Stimulated activated naive CD8-positive, alpha-beta T cell treated with anti-CD3 and anti-CD28 coated beads, Interleukin-15, Interleukin-2, amounts not matched to agents 100 ng/mL and 50 ng/mL, for 24 hours (primary cell): ENCODE results near the gene NCAPG2.
A peak's percentile ranks its signal among the peaks of the same experiment; 100 is the strongest.
"Not testable (repeated sequence)": the region's sequence is repeated elsewhere in the genome, so short reads cannot be mapped to it uniquely, and the experiment has no call there.

Source experiments
- H3K27ac Mint-ChIP-seq: one replicate; pipeline ENCODE4 v1.8.0; 2021; ENCODE audit warnings: mild to moderate bottlenecking, mixed read lengths
- H3K27me3 Mint-ChIP-seq: one replicate; pipeline ENCODE4 v1.8.0; 2021; ENCODE audit warnings: mixed read lengths
- H3K36me3 Mint-ChIP-seq: one replicate; pipeline ENCODE4 v1.8.0; 2021; ENCODE audit warnings: low read depth, mixed read lengths
- H3K4me1 Mint-ChIP-seq: one replicate; pipeline ENCODE4 v1.8.0; 2021; ENCODE audit warnings: low read depth, mixed read lengths
- H3K4me3 Mint-ChIP-seq: one replicate; pipeline ENCODE4 v1.8.0; 2021; ENCODE audit warnings: mild to moderate bottlenecking, mixed read lengths
- H3K9me3 Mint-ChIP-seq: one replicate; pipeline ENCODE4 v1.8.0; 2021; ENCODE audit warnings: mixed read lengths

The NCAPG2 gene

DNA sequence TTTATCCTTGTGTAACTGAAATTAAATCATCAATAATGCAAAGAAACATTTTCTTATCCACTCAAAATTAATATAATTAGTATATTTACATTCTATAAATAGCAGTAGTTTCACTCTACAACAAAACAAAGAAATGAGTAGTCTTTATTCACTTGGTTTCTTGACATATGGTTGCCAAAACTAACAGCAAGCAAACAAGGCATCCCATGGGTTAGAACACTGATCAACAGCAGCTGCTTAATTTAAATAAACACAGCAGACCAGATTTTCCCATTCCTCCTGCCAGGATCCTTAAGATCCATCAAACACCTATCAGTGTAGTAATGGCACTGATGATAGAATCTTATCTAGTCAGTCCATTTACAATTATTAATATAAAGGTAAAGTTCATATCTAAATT, 22.1 kb downstream of the NCAPG2 start:
- H3K36me3 Mint-ChIP-seq = peaks cover 74% of the 10 kb centered on the region
- no peak overlapping the region for H3K4me3 Mint-ChIP-seq
- no peak overlapping the region for H3K27ac Mint-ChIP-seq
- peaks cover 8% of the 10 kb centered on the region for H3K4me1 Mint-ChIP-seq
- no peaks in the 10 kb centered on the region for H3K27me3 Mint-ChIP-seq
- H3K9me3 Mint-ChIP-seq = no peaks in the 10 kb centered on the region

DNA sequence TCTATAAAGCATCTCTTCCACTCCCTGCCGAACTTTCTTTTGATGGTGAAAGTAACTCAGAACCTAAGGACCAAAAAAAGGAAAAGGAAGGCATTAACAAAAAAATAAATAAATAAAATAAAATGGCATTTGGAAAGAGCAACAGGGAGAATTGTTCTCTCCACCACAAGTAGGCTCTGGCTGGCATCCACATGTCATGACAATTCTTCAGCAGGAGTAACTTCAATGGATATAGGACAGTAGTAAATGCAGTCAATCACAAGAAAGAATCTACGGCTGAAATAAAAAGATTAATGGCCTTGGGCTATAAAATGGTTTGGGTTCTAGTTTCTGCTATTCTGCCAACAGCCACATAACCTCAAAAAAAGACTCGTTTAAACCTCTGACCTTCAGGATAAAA, 23.9 kb downstream of the NCAPG2 start:
- no peak overlapping the region for H3K4me3 Mint-ChIP-seq
- H3K27me3 Mint-ChIP-seq = no peaks in the 10 kb centered on the region
- H3K9me3 Mint-ChIP-seq = no peaks in the 10 kb centered on the region
- peaks cover 13% of the 10 kb centered on the region for H3K4me1 Mint-ChIP-seq
- H3K27ac Mint-ChIP-seq = no peak overlapping the region
- H3K36me3 Mint-ChIP-seq = peaks cover 75% of the 10 kb centered on the region

DNA sequence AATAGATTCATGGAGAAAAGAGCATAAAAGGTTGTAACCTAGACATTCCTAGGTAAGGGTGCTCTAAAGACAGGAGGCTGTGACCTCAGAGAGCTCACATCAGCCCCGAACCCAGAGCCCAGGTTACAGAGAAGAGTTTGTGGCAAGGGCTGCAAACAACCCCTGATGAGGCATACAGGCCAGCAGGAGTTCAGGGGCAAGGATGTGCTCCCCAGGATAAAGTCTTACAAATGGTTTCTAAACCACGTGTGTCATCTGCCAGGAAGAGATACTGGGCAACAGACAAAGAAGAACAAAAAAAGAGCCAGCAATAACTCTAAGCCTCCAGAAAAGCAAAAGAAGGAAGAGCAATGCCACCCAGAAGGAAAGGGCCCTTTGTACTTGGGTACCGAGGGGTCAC, 27.7 kb downstream of the NCAPG2 start:
- H3K4me1 Mint-ChIP-seq = peaks cover 13% of the 10 kb centered on the region
- no peaks in the 10 kb centered on the region for H3K9me3 Mint-ChIP-seq
- no peak overlapping the region for H3K4me3 Mint-ChIP-seq
- H3K36me3 Mint-ChIP-seq = peaks cover 80% of the 10 kb centered on the region
- H3K27me3 Mint-ChIP-seq = no peaks in the 10 kb centered on the region
- H3K27ac Mint-ChIP-seq = no peak overlapping the region

DNA sequence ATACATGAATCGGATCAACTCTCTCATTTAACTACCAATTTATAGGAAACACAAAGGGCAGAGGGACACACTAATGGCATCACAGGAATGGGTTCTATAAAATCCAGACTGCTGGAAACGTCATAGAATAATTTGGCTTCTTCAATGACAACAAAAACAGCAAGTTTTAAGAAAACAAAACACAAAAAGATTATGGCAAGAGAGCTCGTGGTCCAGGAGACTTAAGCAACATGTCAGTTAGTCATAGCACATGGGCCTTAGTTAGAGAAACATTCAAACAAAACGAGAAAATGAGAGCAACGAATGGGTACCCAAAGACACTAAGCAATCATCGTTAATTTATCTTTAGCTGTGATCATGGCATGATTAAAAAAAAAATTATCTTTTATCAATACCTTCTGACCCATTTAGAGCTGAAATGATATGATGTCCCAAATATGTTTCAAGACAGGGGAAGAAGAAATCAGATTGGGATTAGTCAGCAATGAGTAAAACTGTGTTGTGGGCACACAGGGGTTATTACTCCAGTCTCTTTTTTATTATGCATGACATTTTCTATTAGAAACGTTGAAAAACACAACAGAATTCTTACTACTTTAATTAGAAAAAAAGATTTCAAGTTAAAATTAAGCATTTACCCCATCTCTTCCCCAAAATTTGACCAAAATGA, 28.3 kb downstream of the NCAPG2 start:
- no peak overlapping the region for H3K27ac Mint-ChIP-seq
- H3K4me1 Mint-ChIP-seq = peaks cover 12% of the 10 kb centered on the region
- H3K4me3 Mint-ChIP-seq = no peak overlapping the region
- H3K27me3 Mint-ChIP-seq = no peaks in the 10 kb centered on the region
- H3K9me3 Mint-ChIP-seq = no peaks in the 10 kb centered on the region
- H3K36me3 Mint-ChIP-seq = peaks cover 83% of the 10 kb centered on the region

DNA sequence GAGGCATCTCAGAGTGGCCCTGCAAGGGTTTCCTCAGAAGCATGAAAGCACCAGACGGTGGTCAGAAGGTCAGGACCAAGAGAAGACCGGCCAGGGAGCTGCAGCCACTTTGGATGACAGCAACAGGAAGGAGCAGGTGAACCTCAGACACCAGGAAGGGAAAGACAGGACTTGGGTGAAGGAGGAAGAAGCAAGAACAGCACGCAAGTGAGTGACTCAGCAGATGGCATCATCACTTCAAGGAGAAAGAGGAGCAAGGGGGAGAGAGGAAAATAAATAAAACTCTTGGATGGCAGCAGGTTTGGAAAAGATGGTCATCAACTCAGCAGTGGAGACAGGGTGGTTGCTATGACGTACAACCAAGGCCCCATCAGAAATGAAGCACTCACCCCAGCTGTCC, 31.6 kb downstream of the NCAPG2 start:
- Mint-ChIP-seq H3K36me3 (peaks cover 73% of the 10 kb centered on the region), H3K4me1 (peaks cover 5% of the 10 kb centered on the region), H3K27ac (peak overlapping the region; percentile 2), H3K4me3 (no peak overlapping the region), H3K27me3 (no peaks in the 10 kb centered on the region), H3K9me3 (no peaks in the 10 kb centered on the region)

DNA sequence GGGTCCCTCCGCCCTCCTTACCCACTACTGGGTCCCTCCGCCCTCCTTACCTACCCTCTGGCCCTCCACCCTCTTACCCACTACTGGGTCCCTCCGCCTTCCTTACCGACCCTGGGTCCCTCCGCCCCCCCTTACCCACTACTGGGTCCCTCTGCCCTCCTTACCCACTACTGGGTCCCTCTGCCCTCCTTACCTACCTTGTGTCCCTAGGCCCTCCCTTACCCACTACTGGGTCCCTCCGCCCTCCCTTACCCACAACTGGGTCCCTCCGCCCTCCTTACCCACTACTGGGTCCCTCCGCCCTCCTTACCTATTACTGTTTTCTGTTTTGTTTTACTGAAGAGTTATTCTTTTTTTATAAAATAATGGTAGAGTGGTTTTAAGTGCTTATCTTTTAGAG, 36.5 kb downstream of the NCAPG2 start:
- H3K27me3 Mint-ChIP-seq, H3K27ac Mint-ChIP-seq, H3K9me3 Mint-ChIP-seq, H3K4me1 Mint-ChIP-seq, H3K4me3 Mint-ChIP-seq: not testable (repeated sequence)
- H3K36me3 Mint-ChIP-seq = peaks cover 55% of the 10 kb centered on the region

DNA sequence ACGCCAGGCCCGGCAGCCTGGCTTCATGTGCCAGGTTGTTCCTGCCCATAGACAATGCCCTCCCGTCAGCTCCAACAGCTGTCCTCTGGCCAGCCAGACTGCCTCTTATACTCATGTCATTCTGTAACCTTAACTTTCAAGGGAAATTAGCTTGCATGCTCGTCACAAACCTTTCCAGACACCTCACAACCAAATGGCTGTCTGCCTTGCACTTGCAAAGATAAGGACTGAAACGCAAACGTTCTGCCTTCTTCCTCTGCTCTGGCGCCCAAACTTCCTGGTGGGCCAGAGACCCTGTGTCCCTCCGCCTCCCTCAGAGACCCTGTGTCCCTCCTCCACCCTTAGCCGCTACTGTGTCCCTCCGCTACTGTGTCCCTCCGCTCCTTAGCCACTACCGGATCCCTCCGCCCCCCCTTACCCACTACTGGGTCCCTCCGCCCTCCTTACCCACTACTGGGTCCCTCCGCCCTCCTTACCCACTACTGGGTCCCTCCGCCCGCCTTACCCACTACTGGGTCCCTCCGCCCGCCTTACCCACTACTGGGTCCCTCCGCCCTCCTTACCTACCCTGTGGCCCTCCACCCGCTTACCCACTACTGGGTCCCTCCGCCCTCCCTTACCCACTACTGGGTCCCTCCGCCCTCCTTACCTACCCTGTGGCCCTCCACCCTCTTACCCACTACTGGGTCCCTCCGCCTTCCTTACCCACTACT, 37.5 kb downstream of the NCAPG2 start:
- H3K36me3 Mint-ChIP-seq = peaks cover 57% of the 10 kb centered on the region
- H3K4me3 Mint-ChIP-seq, H3K9me3 Mint-ChIP-seq: not testable (repeated sequence)

DNA sequence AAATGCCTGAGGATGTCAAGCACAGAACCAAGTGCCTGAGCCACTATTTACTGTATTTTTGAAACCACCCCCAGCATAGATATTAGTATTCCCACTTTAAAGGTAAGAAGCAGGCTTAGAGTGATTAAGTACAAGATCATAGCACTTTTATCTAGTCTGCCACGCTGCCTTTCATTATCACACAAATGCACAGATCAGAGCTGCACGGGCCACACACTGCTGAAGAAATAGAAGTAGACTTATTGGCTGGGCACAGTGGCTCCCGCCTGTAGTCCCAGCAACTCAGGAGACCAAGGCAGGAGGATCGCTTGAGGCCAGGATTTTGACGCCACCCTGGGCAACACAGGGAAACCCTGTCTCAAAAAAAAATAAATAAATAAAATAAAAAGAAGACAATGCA, 38.2 kb downstream of the NCAPG2 start:
- no peaks in the 10 kb centered on the region for H3K4me1 Mint-ChIP-seq
- no peaks in the 10 kb centered on the region for H3K9me3 Mint-ChIP-seq
- no peak overlapping the region for H3K4me3 Mint-ChIP-seq
- no peaks in the 10 kb centered on the region for H3K27me3 Mint-ChIP-seq
- H3K27ac Mint-ChIP-seq = no peak overlapping the region
- peaks cover 59% of the 10 kb centered on the region for H3K36me3 Mint-ChIP-seq

More for the DNA sequence above, 37.5 kb downstream of the NCAPG2 start:
- H3K27me3 Mint-ChIP-seq, H3K4me1 Mint-ChIP-seq, H3K27ac Mint-ChIP-seq: not testable (repeated sequence)

DNA sequence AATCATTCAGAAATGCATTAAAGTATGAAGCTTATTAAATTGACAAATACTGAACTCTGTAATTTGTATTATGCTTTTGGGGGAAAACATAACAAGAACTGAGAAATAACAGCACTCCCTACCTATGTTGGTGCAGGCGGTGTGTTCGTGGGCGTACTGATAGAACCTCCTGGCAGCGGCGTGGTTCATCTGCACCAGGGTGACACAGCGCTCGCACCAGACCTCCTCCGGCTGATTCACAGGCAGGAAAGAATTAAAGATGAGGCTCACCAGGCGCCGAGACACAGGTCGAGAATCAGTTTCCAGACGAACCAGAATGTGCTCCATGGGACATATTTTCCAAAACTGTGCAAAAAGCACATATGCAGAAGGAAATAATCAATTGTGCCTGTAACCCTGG, 40.2 kb downstream of the NCAPG2 start:
- H3K27me3 Mint-ChIP-seq = no peaks in the 10 kb centered on the region
- H3K4me3 Mint-ChIP-seq = no peak overlapping the region
- no peak overlapping the region for H3K27ac Mint-ChIP-seq
- no peaks in the 10 kb centered on the region for H3K9me3 Mint-ChIP-seq
- H3K4me1 Mint-ChIP-seq = no peaks in the 10 kb centered on the region
- peaks cover 52% of the 10 kb centered on the region for H3K36me3 Mint-ChIP-seq

DNA sequence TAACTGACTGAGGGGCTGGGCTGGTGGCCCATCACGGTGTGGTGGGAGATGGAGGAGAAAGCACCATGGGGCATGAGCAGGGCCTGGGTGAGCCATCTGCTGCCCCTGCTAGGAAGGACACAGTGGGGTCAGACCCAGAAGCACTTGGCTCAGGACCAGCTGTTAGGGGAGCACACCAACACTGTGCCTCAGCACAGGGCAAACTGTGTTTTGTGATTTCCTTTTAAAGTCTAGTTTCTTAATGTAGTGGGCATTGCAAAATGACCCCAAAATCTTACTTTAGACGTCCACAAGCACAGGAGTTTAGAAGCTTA, 41.2 kb downstream of the NCAPG2 start:
- peaks cover 55% of the 10 kb centered on the region for H3K36me3 Mint-ChIP-seq
- no peak overlapping the region for H3K27ac Mint-ChIP-seq
- H3K4me1 Mint-ChIP-seq = no peaks in the 10 kb centered on the region
- H3K27me3 Mint-ChIP-seq = no peaks in the 10 kb centered on the region
- H3K9me3 Mint-ChIP-seq = no peaks in the 10 kb centered on the region
- no peak overlapping the region for H3K4me3 Mint-ChIP-seq

DNA sequence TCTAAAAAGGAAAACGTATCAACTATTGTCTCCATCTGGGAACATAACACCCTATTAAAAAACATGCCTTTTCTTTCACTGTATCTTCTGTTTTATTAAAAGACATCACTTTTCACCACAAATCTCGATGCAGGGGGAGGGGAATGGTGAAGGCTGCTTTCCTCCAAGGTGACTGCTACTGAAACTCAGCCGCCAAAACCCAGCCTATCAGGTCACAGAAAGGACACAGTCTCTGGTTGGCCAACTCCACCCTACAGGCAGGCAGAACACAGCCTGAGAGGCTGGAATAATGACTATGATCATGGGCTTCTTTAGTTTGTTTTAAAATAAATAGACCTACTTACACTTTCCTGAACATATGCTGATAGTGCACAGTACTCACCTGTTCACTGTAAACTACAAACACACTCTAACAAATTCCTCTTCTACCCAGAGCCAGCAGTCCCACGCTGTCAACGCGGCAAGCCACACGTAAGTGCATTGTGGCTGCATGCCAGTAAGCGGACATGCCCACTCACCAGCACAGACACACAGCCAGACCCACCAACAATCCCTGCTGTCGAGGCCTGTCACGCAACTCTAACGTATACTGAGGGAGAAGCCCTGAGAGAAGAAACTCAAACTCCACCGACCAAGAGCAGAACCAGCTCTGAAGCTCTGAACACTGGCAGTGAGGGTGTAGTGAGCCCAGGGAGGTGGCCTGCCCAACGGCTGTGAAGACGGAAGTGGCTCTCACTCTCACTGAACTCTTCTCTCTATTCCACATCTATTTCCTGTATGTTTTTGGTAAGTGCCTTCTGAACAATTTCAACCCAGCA, 41.8 kb downstream of the NCAPG2 start:
- H3K9me3 Mint-ChIP-seq = no peaks in the 10 kb centered on the region
- H3K4me1 Mint-ChIP-seq = no peaks in the 10 kb centered on the region
- H3K27ac Mint-ChIP-seq = peak overlapping the region; percentile 56
- H3K36me3 Mint-ChIP-seq = peaks cover 60% of the 10 kb centered on the region
- H3K4me3 Mint-ChIP-seq = no peak overlapping the region
- no peaks in the 10 kb centered on the region for H3K27me3 Mint-ChIP-seq

DNA sequence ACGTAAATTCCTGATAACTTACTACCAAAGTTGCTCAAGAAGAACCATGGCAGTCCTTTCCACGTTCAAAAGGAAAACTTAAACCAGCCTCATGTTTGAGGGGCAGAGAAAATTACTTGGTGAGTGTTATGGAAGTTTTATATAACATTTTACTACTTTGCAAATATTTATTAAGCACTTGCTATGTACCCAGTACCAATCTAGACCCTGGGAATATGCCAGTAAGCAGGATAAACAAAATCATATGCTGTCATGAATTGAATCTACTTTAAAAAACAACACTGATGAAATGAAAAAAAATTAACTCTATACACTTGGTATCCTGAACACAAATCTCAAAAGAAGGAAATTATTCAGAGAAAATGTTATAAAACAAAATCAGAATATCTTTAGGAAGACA, 46.1 kb downstream of the NCAPG2 start:
- no peak overlapping the region for H3K4me3 Mint-ChIP-seq
- H3K36me3 Mint-ChIP-seq = peaks cover 70% of the 10 kb centered on the region
- H3K4me1 Mint-ChIP-seq = peaks cover 17% of the 10 kb centered on the region
- no peak overlapping the region for H3K27ac Mint-ChIP-seq
- H3K9me3 Mint-ChIP-seq = no peaks in the 10 kb centered on the region
- H3K27me3 Mint-ChIP-seq = no peaks in the 10 kb centered on the region

DNA sequence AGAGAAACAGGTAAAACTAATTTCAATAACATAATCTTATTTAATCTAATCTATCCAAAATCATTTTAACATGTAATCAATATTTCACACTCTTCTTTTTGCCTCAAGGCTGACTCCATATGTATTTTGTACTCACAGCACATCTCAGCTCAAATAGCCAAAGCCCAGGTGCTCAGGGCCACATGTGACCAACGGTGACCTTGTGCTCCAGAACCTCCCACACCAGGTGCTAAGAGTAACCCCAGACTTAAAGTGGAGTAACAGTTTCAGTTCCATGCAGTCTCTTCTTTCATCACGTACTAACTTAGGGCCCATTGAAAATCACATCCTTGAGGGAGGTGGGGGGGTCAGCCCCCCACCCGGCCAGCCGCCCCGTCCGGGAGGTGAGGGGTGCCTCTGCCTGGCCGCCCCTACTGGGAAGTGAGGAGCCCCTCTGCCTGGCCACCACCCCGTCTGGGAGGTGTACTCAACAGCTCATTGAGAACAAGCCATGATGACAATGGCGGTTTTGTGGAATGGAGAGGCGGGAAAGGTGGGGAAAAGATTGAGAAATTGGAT, 47.3 kb downstream of the NCAPG2 start:
- Mint-ChIP-seq H3K4me3 (no peak overlapping the region), H3K27me3 (no peaks in the 10 kb centered on the region), H3K9me3 (no peaks in the 10 kb centered on the region), H3K4me1 (peaks cover 17% of the 10 kb centered on the region), H3K36me3 (peaks cover 62% of the 10 kb centered on the region), H3K27ac (peak overlapping the region; percentile 39)

DNA sequence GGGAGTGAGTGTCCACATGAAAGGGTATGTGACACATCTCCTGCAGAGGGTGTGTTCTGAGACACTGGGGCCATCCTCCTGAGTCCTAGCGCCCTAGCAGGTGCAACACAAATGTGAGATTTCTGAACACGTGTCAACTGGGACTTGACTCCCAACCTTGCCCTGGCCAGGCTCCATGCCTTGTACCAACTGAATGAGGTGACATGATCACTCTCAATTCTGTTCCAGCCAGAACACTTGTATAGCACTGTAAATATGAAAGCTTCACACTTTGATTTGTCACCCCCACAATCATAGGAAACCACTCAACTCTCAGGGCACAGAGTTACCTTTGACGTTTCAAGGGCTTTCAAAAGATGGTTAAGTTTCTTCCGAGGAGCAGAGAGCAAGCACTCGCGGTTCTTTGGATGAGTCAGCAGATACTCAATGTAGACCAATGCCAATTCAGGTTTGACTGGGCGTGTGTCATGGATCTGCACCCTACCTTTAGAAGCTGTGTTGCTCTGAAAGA, 48.6 kb downstream of the NCAPG2 start:
- H3K9me3 Mint-ChIP-seq = no peaks in the 10 kb centered on the region
- H3K27me3 Mint-ChIP-seq = no peaks in the 10 kb centered on the region
- H3K27ac Mint-ChIP-seq = peak overlapping the region; percentile 68
- peaks cover 62% of the 10 kb centered on the region for H3K36me3 Mint-ChIP-seq
- H3K4me1 Mint-ChIP-seq = peaks cover 17% of the 10 kb centered on the region
- H3K4me3 Mint-ChIP-seq = no peak overlapping the region

DNA sequence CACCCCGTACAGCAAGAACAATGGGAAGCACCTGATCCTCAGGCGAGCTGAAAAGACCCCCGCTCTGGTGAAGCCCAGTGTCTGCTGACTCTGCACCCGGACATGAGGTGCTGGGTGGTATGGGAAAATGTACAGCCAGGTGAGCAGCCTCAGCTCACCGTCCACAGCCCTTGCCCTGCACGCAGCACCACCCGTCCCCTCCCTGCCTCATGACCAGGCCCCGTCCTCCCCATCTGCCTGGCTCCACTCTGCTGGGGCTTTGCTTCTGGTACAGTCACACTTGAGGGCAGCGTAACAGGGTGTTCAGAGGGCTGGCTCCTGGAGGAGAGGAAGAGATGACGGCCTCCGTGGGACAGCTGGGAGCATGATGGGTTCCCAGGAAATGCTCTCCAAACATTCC, 49.1 kb downstream of the NCAPG2 start:
- Mint-ChIP-seq H3K4me1 (peaks cover 17% of the 10 kb centered on the region), H3K27me3 (no peaks in the 10 kb centered on the region), H3K36me3 (peaks cover 62% of the 10 kb centered on the region), H3K9me3 (no peaks in the 10 kb centered on the region), H3K4me3 (no peak overlapping the region), H3K27ac (no peak overlapping the region)
